Measurements from ENCODE around the gene KCTD17. TPM values are rescaled to one million over a fixed set of nuclear protein-coding genes. Genes with fewer than 3 reads are reported as not detected.

The KCTD17 gene
- total and polyA plus RNA-seq, 2 of the 13 experiments (the other 11 are each of a cell fraction or from before 2014, with no cell fraction given), result 5.3 to 11.7 TPM

GRCh38 chr22:37018086-37018814 lies 33.3 kb upstream of the KCTD17 start (continued):
- TF ChIP-seq TFDP2 (CRISPR knock-in tag; IDR thresholded peaks at IDR 0.05), result no peak
- TF ChIP-seq ZBTB38 (CRISPR knock-in tag; IDR thresholded peaks at IDR 0.05), result peak; percentile 83
- peak; percentile 7 for TF ChIP-seq TEAD3 (CRISPR knock-in tag; optimal IDR thresholded peaks at IDR 0.05; ENCODE audit: borderline replicate concordance)
- TF ChIP-seq ZNF629 (CRISPR knock-in tag; conservative IDR thresholded peaks at IDR 0.05), result no peak
- TF ChIP-seq ZNF713 (CRISPR knock-in tag; IDR thresholded peaks at IDR 0.05), result 0 out of 2 replicates have a peak, but pooled peaks have one; percentile 22
- no peak for TF ChIP-seq HNF1B (CRISPR knock-in tag; IDR thresholded peaks at IDR 0.05)

DNA sequence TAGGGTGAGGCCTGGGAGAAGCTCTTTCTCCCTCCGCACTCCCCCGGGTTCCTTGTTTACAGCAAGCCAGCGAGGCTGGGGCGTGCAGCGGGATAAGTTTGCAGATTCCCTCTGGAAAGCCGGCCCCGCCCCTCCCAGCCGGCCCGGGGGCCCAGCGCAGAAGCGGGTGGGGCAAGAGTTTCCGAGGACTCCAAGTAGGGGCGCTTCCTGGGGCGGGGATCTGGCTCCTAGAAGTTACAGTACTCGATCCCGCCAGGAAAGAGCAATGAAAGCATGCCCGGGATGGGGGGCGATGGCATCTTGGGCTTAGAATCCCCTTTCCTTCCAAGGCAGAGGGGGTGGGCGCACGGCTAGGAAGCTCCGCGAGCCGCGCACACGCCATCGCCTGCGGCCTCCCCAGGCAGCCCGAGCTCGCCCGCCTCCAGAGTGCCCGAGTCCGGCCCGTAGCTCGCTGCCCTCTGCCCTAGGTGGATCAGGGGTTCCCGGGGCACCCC lies 32.7 kb upstream of the KCTD17 start:
- H3K27me3 ChIP-seq (ENCODE audit: control insufficient read depth in 1 of 2, insufficient read depth in 2 of 2, low read length in 2 of 2), result no peaks in the 10 kb centered on the region; a peak in 1 of 5 replicates
- H3K36me3 ChIP-seq (replicated peaks in 1 of 2; ENCODE audit: control insufficient read depth in 1 of 2, insufficient read depth in 2 of 2, low read length in 2 of 2), result peaks cover 5 to 17% of the 10 kb centered on the region in 2 experiments
- peak overlapping the region; percentile 95 for H3K9ac ChIP-seq (ENCODE audit: insufficient read depth, low read depth, low read length)
- ATAC-seq (peak; percentile 25), DNase-seq (ENCODE audit: low spot score) (peak; percentile 40), FAIRE-seq (no peak)
- H4K20me1 ChIP-seq (ENCODE audit: insufficient read depth, low read length), result peaks cover 29% of the 10 kb centered on the region
- no peak overlapping the region for H2AFZ ChIP-seq (ENCODE audit: low read length)
- ChIA-PET CTCF (ENCODE audit: low intra/inter-chr PET ratio, low total read pairs) (interaction anchor here (1.8 kb wide), 1 partner anchor 26 kb away, joined by 7 read pairs; no protein-coding TSS in a partner anchor), POLR2A (interaction anchor here (0.8 to 11.6 kb wide), 9 partner anchors 8 to 181 kb away, joined by 3 to 383 read pairs (median 5); partner anchors contain the start of gene KCTD17)
- in situ Hi-C loops (cut with HindIII; ENCODE audit: extremely low pct_ligation_motif_present, low pct_unique_long_range_greater_than_20kb) (no loop called here), intact Hi-C loops (cut with micrococcal nuclease; ENCODE audit: unreplicated experiment) (no loop called here)
- H3K9me3 ChIP-seq (ENCODE audit: low read length), result no peaks in the 10 kb centered on the region
- peak overlapping the region; percentile 86 to 94 (median 92) for H3K4me3 ChIP-seq (replicated peaks in 1 of 3; ENCODE audit: insufficient read depth in 1 of 3, low read depth in 2 of 3, low read length in 3 of 3)
- peak overlapping the region; percentile 91 for H3K4me2 ChIP-seq (ENCODE audit: low read depth, low read length)
- BruUV-seq (replicated peaks), result TSS peak; percentile 53
- H3K4me1 ChIP-seq (ENCODE audit: insufficient read depth, low read length), result peaks cover 79% of the 10 kb centered on the region
- peak overlapping the region; percentile 88 for H3K27ac ChIP-seq (ENCODE audit: extremely low read length, insufficient read depth, low read length)
- WGBS (ENCODE audit: low lambda C conversion rate), result 0% methylated on average over 1 of the region's 35 CpGs
- peaks cover 66% of the 10 kb centered on the region for H3K79me2 ChIP-seq (ENCODE audit: insufficient read depth, low read length)
- TF ChIP-seq ZNF564 (CRISPR knock-in tag; IDR thresholded peaks at IDR 0.05) (no peak), ARID2 (CRISPR knock-in tag; IDR thresholded peaks at IDR 0.05; ENCODE audit: borderline replicate concordance) (no peak), FOXA3 (CRISPR knock-in tag; IDR thresholded peaks at IDR 0.05) (peak; percentile 69), IKZF4 (CRISPR knock-in tag; IDR thresholded peaks at IDR 0.05; ENCODE audit: borderline replicate concordance, low read depth, not compliant biosample characterization) (peak; percentile 51), ZNF3 (CRISPR knock-in tag; IDR thresholded peaks at IDR 0.05) (no peak), PAWR (CRISPR knock-in tag; IDR thresholded peaks at IDR 0.05; ENCODE audit: borderline replicate concordance) (no peak), ZNF589 (CRISPR knock-in tag; conservative IDR thresholded peaks at IDR 0.05) (no peak)
- TF ChIP-seq, protein P1, sequence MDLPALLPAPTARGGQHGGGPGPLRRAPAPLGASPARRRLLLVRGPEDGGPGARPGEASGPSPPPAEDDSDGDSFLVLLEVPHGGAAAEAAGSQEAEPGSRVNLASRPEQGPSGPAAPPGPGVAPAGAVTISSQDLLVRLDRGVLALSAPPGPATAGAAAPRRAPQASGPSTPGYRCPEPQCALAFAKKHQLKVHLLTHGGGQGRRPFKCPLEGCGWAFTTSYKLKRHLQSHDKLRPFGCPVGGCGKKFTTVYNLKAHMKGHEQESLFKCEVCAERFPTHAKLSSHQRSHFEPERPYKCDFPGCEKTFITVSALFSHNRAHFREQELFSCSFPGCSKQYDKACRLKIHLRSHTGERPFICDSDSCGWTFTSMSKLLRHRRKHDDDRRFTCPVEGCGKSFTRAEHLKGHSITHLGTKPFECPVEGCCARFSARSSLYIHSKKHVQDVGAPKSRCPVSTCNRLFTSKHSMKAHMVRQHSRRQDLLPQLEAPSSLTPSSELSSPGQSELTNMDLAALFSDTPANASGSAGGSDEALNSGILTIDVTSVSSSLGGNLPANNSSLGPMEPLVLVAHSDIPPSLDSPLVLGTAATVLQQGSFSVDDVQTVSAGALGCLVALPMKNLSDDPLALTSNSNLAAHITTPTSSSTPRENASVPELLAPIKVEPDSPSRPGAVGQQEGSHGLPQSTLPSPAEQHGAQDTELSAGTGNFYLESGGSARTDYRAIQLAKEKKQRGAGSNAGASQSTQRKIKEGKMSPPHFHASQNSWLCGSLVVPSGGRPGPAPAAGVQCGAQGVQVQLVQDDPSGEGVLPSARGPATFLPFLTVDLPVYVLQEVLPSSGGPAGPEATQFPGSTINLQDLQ (CRISPR knock-in tag; IDR thresholded peaks at IDR 0.05), result no peak
- TF ChIP-seq, protein P2, sequence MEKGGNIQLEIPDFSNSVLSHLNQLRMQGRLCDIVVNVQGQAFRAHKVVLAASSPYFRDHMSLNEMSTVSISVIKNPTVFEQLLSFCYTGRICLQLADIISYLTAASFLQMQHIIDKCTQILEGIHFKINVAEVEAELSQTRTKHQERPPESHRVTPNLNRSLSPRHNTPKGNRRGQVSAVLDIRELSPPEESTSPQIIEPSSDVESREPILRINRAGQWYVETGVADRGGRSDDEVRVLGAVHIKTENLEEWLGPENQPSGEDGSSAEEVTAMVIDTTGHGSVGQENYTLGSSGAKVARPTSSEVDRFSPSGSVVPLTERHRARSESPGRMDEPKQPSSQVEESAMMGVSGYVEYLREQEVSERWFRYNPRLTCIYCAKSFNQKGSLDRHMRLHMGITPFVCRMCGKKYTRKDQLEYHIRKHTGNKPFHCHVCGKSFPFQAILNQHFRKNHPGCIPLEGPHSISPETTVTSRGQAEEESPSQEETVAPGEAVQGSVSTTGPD (CRISPR knock-in tag; IDR thresholded peaks at IDR 0.05), result 0 out of 2 replicates have a peak, but pooled peaks have one; percentile 53
